Measurements from ENCODE around the gene AXL.

DNA sequence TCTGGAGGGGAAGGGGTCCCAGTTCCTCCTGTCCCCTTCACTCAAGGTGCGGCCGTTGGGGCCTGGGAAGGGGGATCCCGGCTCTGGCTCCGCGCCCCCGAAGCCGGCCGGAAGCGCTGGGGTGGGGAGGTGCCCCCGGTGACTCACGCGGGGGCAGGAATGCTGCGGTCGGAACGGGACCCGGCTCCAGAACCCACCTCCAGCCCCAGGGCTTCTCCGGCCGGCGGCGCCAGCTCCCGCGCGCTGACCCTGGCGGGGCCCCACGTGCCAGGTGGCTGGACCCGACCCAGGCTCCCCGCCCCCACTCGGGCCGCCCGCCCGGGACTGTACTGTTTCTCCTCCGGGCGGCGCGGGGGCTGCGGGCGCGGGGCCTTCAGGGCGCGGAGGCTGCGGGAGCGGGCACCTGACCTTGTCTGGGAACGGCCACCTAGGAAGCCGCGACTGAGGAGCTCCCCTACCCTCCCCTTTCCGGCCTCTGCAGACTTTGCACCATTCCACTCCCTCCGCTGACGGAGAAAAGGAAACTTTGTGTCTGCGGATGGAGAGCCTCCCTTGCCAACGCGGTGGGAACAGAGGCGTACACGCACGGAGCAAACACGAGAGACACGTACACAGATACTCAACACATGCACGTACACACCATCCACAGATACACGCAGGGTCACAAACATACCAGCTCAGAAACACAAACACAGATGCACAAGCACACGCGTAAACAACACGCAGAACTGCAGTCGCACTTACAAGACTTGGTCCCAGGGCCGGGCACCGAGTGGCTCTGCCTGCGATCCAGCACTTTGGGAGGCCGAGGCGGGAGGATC lies 7.2 kb downstream of the AXL start:
- TF ChIP-seq CTCF (IDR thresholded peaks at IDR 0.05; ENCODE audit: low read depth, low read length, missing input control) = no peak
- TF ChIP-seq EGR1 (IDR thresholded peaks at IDR 0.05; ENCODE audit: low read depth in 2 of 2) = no peak
- TF ChIP-seq RAD21 (IDR thresholded peaks at IDR 0.05) = no peak
- no peak for TF ChIP-seq ZBTB33 (IDR thresholded peaks at IDR 0.05)
- TF ChIP-seq REST (IDR thresholded peaks at IDR 0.05) = no peak
- no peak for TF ChIP-seq ATF3 (IDR thresholded peaks at IDR 0.05)
- TF ChIP-seq GABPA (IDR thresholded peaks at IDR 0.05 in 1 of 2, conservative IDR thresholded peaks at IDR 0.05 in 1 of 2) = no peak
- no peak for TF ChIP-seq FOXA1 (IDR thresholded peaks at IDR 0.05)
- no peak for TF ChIP-seq YY1 (IDR thresholded peaks at IDR 0.05)

Data from liver (tissue), 3 donors.